ENCODE results near the gene RAPGEF5. TPM values are rescaled to one million over a fixed set of nuclear protein-coding genes. Genes with fewer than 3 reads are reported as not detected.

RAPGEF5 gene
- total RNA-seq, 1 experiment from 2014 or later = 15.6 TPM

DNA sequence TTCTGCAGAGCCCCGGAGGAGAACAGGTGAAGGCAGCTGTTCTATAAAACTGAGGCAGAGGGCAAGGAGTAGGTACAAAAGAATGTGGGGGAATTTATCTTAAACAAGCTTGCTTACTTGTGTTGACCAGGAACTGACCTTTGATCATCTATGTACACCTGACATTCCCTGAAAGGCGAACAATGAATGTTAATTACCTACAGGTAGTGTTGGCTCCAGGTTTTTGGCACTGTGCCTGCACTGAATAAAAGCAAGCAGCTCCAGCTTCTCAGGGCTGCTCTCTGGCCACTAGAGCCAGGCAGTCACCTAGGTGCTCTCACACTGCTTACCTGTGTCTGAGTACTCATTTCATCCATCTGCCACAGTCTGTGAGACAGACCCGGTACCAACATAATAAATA is 87.0 kb downstream of the RAPGEF5 start (continued):
- TF ChIP-seq, protein P1, sequence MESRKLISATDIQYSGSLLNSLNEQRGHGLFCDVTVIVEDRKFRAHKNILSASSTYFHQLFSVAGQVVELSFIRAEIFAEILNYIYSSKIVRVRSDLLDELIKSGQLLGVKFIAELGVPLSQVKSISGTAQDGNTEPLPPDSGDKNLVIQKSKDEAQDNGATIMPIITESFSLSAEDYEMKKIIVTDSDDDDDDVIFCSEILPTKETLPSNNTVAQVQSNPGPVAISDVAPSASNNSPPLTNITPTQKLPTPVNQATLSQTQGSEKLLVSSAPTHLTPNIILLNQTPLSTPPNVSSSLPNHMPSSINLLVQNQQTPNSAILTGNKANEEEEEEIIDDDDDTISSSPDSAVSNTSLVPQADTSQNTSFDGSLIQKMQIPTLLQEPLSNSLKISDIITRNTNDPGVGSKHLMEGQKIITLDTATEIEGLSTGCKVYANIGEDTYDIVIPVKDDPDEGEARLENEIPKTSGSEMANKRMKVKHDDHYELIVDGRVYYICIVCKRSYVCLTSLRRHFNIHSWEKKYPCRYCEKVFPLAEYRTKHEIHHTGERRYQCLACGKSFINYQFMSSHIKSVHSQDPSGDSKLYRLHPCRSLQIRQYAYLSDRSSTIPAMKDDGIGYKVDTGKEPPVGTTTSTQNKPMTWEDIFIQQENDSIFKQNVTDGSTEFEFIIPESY (IDR thresholded peaks at IDR 0.05; ENCODE audit: extremely low read depth, insufficient replicate concordance, low read length) = no peak
- TF ChIP-seq ZFX (IDR thresholded peaks at IDR 0.05) = no peak
- no peak for TF ChIP-seq ZNF274 (IDR thresholded peaks at IDR 0.05; ENCODE audit: low read depth, low read length)
- no peak for TF ChIP-seq CEBPB (IDR thresholded peaks at IDR 0.05; ENCODE audit: low read depth)
- no peak for TF ChIP-seq JUND (IDR thresholded peaks at IDR 0.05)
- no peak for TF ChIP-seq EZH2phosphoT487 (IDR thresholded peaks at IDR 0.05; ENCODE audit: borderline replicate concordance)

DNA sequence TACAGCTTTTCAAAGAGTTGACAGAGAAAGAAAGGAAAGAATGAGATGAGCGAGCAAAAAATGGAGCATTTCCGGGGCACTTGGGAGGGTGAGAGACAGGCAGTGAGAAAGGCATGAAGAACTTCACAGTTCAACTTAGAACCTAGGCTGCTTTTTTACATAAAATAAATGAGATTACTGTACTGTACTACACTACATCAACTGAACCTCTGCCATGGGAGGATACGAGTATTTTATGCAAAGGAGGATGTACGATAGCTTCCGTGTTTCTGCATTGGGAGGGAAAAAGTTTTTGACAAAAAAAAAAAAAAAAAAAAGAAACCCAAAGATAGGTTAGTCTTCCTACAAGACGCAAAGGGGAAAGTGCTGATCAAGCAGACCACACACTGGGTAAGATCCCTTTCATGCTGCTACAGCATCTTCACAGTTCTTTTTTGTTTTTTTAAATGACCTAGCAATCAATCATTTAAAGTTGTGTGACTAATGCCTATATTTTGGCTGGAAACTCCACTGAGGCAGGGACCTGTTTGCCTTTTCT is 88.0 kb downstream of the RAPGEF5 start:
- Histone ChIP-seq H4K20me1 (ENCODE audit: insufficient read depth) (no peaks in the 10 kb centered on the region), H3K9ac (ENCODE audit: low read length) (no peak overlapping the region), H3K9me3 (ENCODE audit: control insufficient read depth in 1 of 2, insufficient read depth in 1 of 2, low read depth in 1 of 2, low read length in 2 of 2) (no peaks in the 10 kb centered on the region), H3K79me2 (ENCODE audit: insufficient read depth, low read length) (no peaks in the 10 kb centered on the region), H3K27me3 (ENCODE audit: insufficient read depth, low read length) (no peaks in the 10 kb centered on the region), H3K27ac (ENCODE audit: low read depth, low read length) (no peak overlapping the region), H3K4me3 (replicated peaks in 1 of 2; ENCODE audit: low read depth in 1 of 2, low read length in 2 of 2) (no peak overlapping the region), H2AFZ (ENCODE audit: low read depth, low read length, poor library complexity, severe bottlenecking) (no peak overlapping the region), H3K4me1 (ENCODE audit: control insufficient read depth in 1 of 2, insufficient read depth in 2 of 2, low read length in 2 of 2) (peaks cover 0 to 8% of the 10 kb centered on the region in 2 experiments; a peak in 2 of 4 replicates), H3K9me2 (ENCODE audit: insufficient read depth) (no peaks in the 10 kb centered on the region), H3K4me2 (ENCODE audit: low read length) (no peak overlapping the region), H3K36me3 (ENCODE audit: control insufficient read depth in 1 of 2, insufficient read depth in 2 of 2, low read length in 2 of 2) (no peaks in the 10 kb centered on the region)
- POLR2A ChIA-PET = no interaction called here
- intact Hi-C loops (cut with micrococcal nuclease) = no loop called here
- no peak for TF ChIP-seq SIN3A (IDR thresholded peaks at IDR 0.05; ENCODE audit: low read depth)
- DNase-seq (ENCODE audit: low read depth, low spot score) (no peak), ATAC-seq (no peak)
- RAD21 ChIA-PET (ENCODE audit: low non-redundant PET in 1 of 2, low total read pairs in 2 of 2, uncharacterized antibody in 2 of 2, unreplicated experiment in 2 of 2) = no interaction called here
- no TSS peak for BruUV-seq (replicated peaks)
- CTCF ChIA-PET = no interaction called here
